Activated T-cell treated with anti-CD3 and anti-CD28 coated beads, Interleukin-2, amount 50 U/mL, for 72 hours (primary cell): ENCODE results near the gene WIPF2. TPM values are rescaled to one million over a fixed set of nuclear protein-coding genes. Genes with fewer than 3 reads are reported as not detected.
A peak's percentile ranks its signal among the peaks of the same experiment; 100 is the strongest.

Experiments
- ATAC-seq, 2 donors: fragments of 150-1000 bp; cut with Tn5 transposase; replicated peaks in 1 of 2; 2 replicates each; pipeline ENCODE4 v1.10.0; 2021; ENCODE audit warnings: moderate library complexity in 2 of 2, mild to moderate bottlenecking in 1 of 2
- DNase-seq, 2 donors: peaks; one replicate each; pipeline ENCODE4 v3.0.0; 2021 to 2022; ENCODE audit warnings: mixed read lengths in 1 of 2
- H3K27ac Mint-ChIP-seq: one replicate; pipeline ENCODE4 v1.8.0; 2022; ENCODE audit warnings: mild to moderate bottlenecking, moderate library complexity, mixed read lengths
- H3K27me3 Mint-ChIP-seq: one replicate; pipeline ENCODE4 v1.8.0; 2022; ENCODE audit warnings: low read depth, mixed read lengths
- H3K36me3 Mint-ChIP-seq, 2 donors: one replicate each; pipeline ENCODE4 v1.8.0; 2022; ENCODE audit warnings: mixed read lengths in 2 of 2, mild to moderate bottlenecking in 1 of 2; ENCODE audit not compliant: insufficient read depth in 2 of 2
- H3K4me1 Mint-ChIP-seq: one replicate; pipeline ENCODE4 v1.8.0; 2022; ENCODE audit warnings: low read depth, mixed read lengths
- H3K4me3 Mint-ChIP-seq, 2 donors: one replicate each; pipeline ENCODE4 v1.8.0; 2022; ENCODE audit warnings: mild to moderate bottlenecking in 2 of 2, mixed read lengths in 2 of 2, moderate library complexity in 2 of 2
- H3K9me3 Mint-ChIP-seq, 2 donors: one replicate each; pipeline ENCODE4 v1.8.0; 2022; ENCODE audit warnings: mixed read lengths in 2 of 2
- total RNA-seq, 2 donors: library from RNA; stranded (reverse); gene quantifications; one replicate each; pipeline ENCODE4 v1.2.3, GENCODE V29; 2022

WIPF2 gene
- total RNA-seq, 2 donors from 2014 or later = 31.5 to 35.5 TPM

GRCh38 chr17:40317880-40318829, 99.1 kb downstream of the WIPF2 start:
- Mint-ChIP-seq H3K27ac (peak overlapping the region; percentile 90), H3K4me1 (peaks cover 91% of the 10 kb centered on the region), H3K36me3 (peaks cover 0 to 2% of the 10 kb centered on the region in 2 donors), H3K9me3 (no peaks in the 10 kb centered on the region), H3K27me3 (no peaks in the 10 kb centered on the region), H3K4me3 (peak overlapping the region; percentile 91 to 97)
- peak; percentile 89 to 92 for DNase-seq
- ATAC-seq = peak; percentile 62 to 69

- H3K27ac Mint-ChIP-seq = no peak overlapping the region
- H3K9me3 Mint-ChIP-seq = no peaks in the 10 kb centered on the region
- H3K27me3 Mint-ChIP-seq = no peaks in the 10 kb centered on the region
- peaks cover 0 to 2% of the 10 kb centered on the region in 2 donors for H3K36me3 Mint-ChIP-seq
- H3K4me3 Mint-ChIP-seq = peak overlapping the region; percentile 91 to 97
- ATAC-seq = no peak
- H3K4me1 Mint-ChIP-seq = peaks cover 91% of the 10 kb centered on the region
- DNase-seq = peak in 1 of 2 donors; percentile 15
Measured at GRCh38 chr17:40318830-40319391, 99.8 kb downstream of the WIPF2 start.

- ATAC-seq (peak in 1 of 2 donors; percentile 6), DNase-seq (peak; percentile 75 to 76)
- Mint-ChIP-seq H3K27ac (peak overlapping the region; percentile 56), H3K4me1 (peaks cover 91% of the 10 kb centered on the region), H3K4me3 (peak overlapping the region; percentile 91 to 97), H3K9me3 (no peaks in the 10 kb centered on the region), H3K36me3 (peaks cover 0 to 2% of the 10 kb centered on the region in 2 donors), H3K27me3 (no peaks in the 10 kb centered on the region)
Measured at GRCh38 chr17:40319651-40320540, 100.8 kb downstream of the WIPF2 start.

- Mint-ChIP-seq H3K36me3 (peaks cover 0 to 2% of the 10 kb centered on the region in 2 donors), H3K27me3 (no peaks in the 10 kb centered on the region), H3K9me3 (no peaks in the 10 kb centered on the region), H3K4me1 (peaks cover 89% of the 10 kb centered on the region), H3K4me3 (peak overlapping the region; percentile 91 to 97), H3K27ac (peak overlapping the region; percentile 56)
- DNase-seq = no peak
- no peak for ATAC-seq
Measured at GRCh38 chr17:40320756-40321523, 101.8 kb downstream of the WIPF2 start.

- Mint-ChIP-seq H3K27ac (peak overlapping the region; percentile 36), H3K36me3 (peaks cover 0 to 2% of the 10 kb centered on the region in 2 donors), H3K27me3 (no peaks in the 10 kb centered on the region), H3K4me1 (peaks cover 89% of the 10 kb centered on the region), H3K4me3 (peak overlapping the region; percentile 91 to 97), H3K9me3 (no peaks in the 10 kb centered on the region)
- no peak for ATAC-seq
- DNase-seq = no peak
Measured at GRCh38 chr17:40321524-40321929, 102.4 kb downstream of the WIPF2 start.

GRCh38 chr17:40321961-40322357, 102.9 kb downstream of the WIPF2 start:
- Mint-ChIP-seq H3K27ac (peak overlapping the region; percentile 97), H3K36me3 (peaks cover 0 to 2% of the 10 kb centered on the region in 2 donors), H3K9me3 (no peaks in the 10 kb centered on the region), H3K27me3 (no peaks in the 10 kb centered on the region), H3K4me3 (peak overlapping the region; percentile 91 to 97), H3K4me1 (peaks cover 93% of the 10 kb centered on the region)
- ATAC-seq (no peak), DNase-seq (peak in 1 of 2 donors; percentile 11)

GRCh38 chr17:40322358-40323315, 103.5 kb downstream of the WIPF2 start:
- Mint-ChIP-seq H3K4me1 (peaks cover 93% of the 10 kb centered on the region), H3K4me3 (peak overlapping the region; percentile 91 to 97), H3K36me3 (peaks cover 0 to 2% of the 10 kb centered on the region in 2 donors), H3K27me3 (no peaks in the 10 kb centered on the region), H3K9me3 (no peaks in the 10 kb centered on the region), H3K27ac (peak overlapping the region; percentile 97)
- DNase-seq (peak; percentile 83 to 89), ATAC-seq (peak; percentile 50 to 54)

GRCh38 chr17:40323391-40324381, 104.6 kb downstream of the WIPF2 start:
- Mint-ChIP-seq H3K36me3 (peaks cover 0 to 2% of the 10 kb centered on the region in 2 donors), H3K4me3 (peak overlapping the region; percentile 91 to 97), H3K4me1 (peaks cover 96% of the 10 kb centered on the region), H3K27me3 (no peaks in the 10 kb centered on the region), H3K9me3 (no peaks in the 10 kb centered on the region), H3K27ac (peak overlapping the region; percentile 97)
- DNase-seq (peak; percentile 71 to 82), ATAC-seq (peak; percentile 21 to 28)

GRCh38 chr17:40325156-40326013, 106.3 kb downstream of the WIPF2 start:
- Mint-ChIP-seq H3K27ac (peak overlapping the region; percentile 92), H3K4me3 (peak overlapping the region; percentile 91 to 97), H3K4me1 (peaks cover 96% of the 10 kb centered on the region), H3K36me3 (peaks cover 0 to 2% of the 10 kb centered on the region in 2 donors), H3K27me3 (no peaks in the 10 kb centered on the region), H3K9me3 (no peaks in the 10 kb centered on the region)
- DNase-seq = peak in 1 of 2 donors; percentile 49
- peak; percentile 16 to 17 for ATAC-seq
